Thoracic aorta (tissue), 2 donors: ENCODE data around the gene LDLRAD4. TPM values are rescaled to one million over a fixed set of nuclear protein-coding genes. Genes with fewer than 3 reads are reported as not detected.

ENCODE experiments used
- ATAC-seq: fragments of 150-250 bp; one replicate; pipeline ENCODE4 v1.8.0; 2017; ENCODE audit warnings: low read depth; ENCODE audit not compliant: insufficient number of reproducible peaks, low FRiP score
- DNase-seq: peaks from one replicate; pipeline ENCODE4 v3.0.0-alpha.2; 2020; ENCODE audit warnings: low spot score
- H3K27ac ChIP-seq, 2 donors: fragments of 200-600 bp; sonication (generic); 1 replicate in 1 of 2; 2 replicates in 1 of 2; pipeline ENCODE4 v1.5.1; 2016; ENCODE audit warnings: mild to moderate bottlenecking in 2 of 2, moderate library complexity in 2 of 2
- H3K27me3 ChIP-seq: fragments of 200-600 bp; sonication (generic); replicated peaks from 2 replicates; pipeline ENCODE4 v1.6.0; 2016; ENCODE audit warnings: mild to moderate bottlenecking; ENCODE audit not compliant: insufficient read depth
- H3K36me3 ChIP-seq: fragments of 200-600 bp; sonication (generic); one replicate; pipeline ENCODE4 v1.5.1; 2016
- H3K4me1 ChIP-seq, 2 donors: fragments of 200-600 bp; sonication (generic); 1 replicate in 1 of 2; 2 replicates in 1 of 2; pipeline versions ENCODE4 v1.5.1 to v1.6.0; 2016; ENCODE audit warnings: low read depth in 2 of 2, mild to moderate bottlenecking in 1 of 2; ENCODE audit not compliant: control insufficient read depth in 1 of 2
- H3K4me3 ChIP-seq: fragments of 200-600 bp; sonication (generic); 2 replicates; pipeline ENCODE4 v1.5.1; 2016; ENCODE audit warnings: mild to moderate bottlenecking
- H3K9me3 ChIP-seq: fragments of 200-600 bp; sonication (generic); 2 replicates; pipeline ENCODE4 v1.5.1; 2016
- CTCF ChIP-seq: fragments of 200-600 bp; sonication (generic); IDR thresholded peaks from one replicate; pipeline ENCODE4 v1.5.1; 2019; ENCODE audit warnings: antibody characterized with exemption
- total RNA-seq, 2 donors: library from RNA; depleted of rRNA; stranded (reverse); fragments of >200 nt; gene quantifications; one replicate each; pipeline versions ENCODE4 v1.1.0 to v1.2.3, GENCODE V29; 2016

Gene LDLRAD4
- total RNA-seq, 2 donors from 2014 or later = 98.4 to 135 TPM

DNA sequence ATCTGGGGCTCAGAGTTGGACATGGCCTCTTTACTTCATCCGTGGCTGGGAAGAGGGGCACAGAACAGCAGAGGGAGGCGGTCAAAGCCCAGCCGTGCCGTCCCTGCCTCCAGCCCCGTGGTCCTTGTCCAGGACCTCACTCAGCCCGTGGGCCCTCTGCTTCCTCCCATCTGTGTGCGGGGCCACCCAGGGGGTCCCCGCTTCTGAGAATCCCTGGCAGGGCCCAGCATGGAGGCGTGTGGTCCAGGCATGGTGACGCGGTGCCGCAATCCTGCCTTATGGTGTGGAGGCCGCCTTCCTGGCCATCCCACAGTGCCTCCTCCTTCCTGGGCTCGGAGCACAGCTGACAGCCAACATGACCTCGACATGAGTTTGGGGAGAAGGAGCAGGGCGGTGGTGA lies 275.2 kb downstream of the LDLRAD4 start:
- no peaks in the 10 kb centered on the region for H3K27me3 ChIP-seq
- no peaks in the 10 kb centered on the region for H3K9me3 ChIP-seq
- H3K4me3 ChIP-seq = no peak overlapping the region
- TF ChIP-seq CTCF = no peak
- DNase-seq (no peak), ATAC-seq (no peak)
- no peak overlapping the region for H3K27ac ChIP-seq
- peaks cover 0 to 12% of the 10 kb centered on the region in 2 donors for H3K4me1 ChIP-seq
- no peaks in the 10 kb centered on the region for H3K36me3 ChIP-seq

- peak; percentile 75 for ATAC-seq
- Histone ChIP-seq H3K4me1 (peaks cover 0 to 17% of the 10 kb centered on the region in 2 donors), H3K4me3 (peak overlapping the region; percentile 32), H3K27me3 (no peaks in the 10 kb centered on the region), H3K27ac (peak overlapping the region; percentile 51 to 71), H3K36me3 (no peaks in the 10 kb centered on the region), H3K9me3 (no peaks in the 10 kb centered on the region)
- TF ChIP-seq CTCF = no peak
- DNase-seq = no peak
Measured at GRCh38 chr18:13494871-13495445, 276.4 kb downstream of the LDLRAD4 start.

DNA sequence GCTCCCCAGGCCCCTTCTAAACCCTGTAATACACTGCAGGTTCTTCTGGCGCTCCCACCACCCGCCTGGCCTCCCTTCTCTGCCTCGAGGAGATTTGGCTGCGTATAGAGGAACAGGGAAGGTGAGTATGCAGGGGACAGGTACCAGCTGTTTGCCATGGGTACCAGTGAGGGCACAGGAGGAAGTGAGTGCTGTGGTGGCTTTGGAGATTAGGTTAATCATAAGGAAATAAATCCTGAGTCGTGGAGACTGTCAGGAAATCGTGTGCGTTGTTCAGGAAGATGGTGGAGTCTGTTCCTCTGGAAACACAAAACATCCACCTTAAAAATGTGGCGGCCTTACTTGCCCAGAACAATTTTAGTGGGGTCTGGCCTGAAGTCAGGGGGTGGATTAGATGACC lies 277.4 kb downstream of the LDLRAD4 start:
- no peak for TF ChIP-seq CTCF
- DNase-seq (no peak), ATAC-seq (no peak)
- no peaks in the 10 kb centered on the region for H3K9me3 ChIP-seq
- H3K27ac ChIP-seq = peak overlapping the region; percentile 51 to 71
- H3K27me3 ChIP-seq = no peaks in the 10 kb centered on the region
- H3K4me1 ChIP-seq = peaks cover 5 to 27% of the 10 kb centered on the region in 2 donors
- no peaks in the 10 kb centered on the region for H3K36me3 ChIP-seq
- no peak overlapping the region for H3K4me3 ChIP-seq

DNA sequence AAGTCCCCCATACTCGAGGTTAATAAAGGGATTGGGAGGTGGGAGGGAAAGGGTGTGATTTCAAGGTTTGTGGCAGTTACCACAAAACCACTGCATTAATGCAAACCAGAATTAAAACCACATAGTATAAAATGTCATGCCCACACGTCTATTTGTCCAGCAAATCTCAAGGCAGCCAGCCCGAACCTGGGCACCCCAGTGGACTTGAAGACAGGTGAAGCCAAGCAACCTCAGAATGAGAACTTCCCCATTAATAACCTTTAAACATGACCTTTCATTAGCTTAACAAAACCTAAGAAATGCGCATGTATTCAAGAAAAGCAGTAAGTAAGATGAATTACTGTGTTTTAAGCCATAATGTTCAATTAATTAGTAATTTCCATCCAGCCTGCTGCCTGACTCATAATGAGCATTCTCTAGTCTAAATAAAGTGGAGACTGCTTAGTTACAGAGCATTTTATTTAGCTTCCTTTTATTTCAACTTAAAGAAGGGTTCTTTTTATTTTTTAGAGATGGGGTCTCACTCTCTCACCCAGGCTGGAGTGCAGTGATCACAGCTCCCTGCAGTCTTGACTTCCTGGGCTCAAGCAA lies 278.2 kb downstream of the LDLRAD4 start:
- H3K27ac ChIP-seq = no peak overlapping the region
- H3K4me1 ChIP-seq = peaks cover 5 to 36% of the 10 kb centered on the region in 2 donors
- no peak for ATAC-seq
- no peaks in the 10 kb centered on the region for H3K36me3 ChIP-seq
- no peak for TF ChIP-seq CTCF
- no peaks in the 10 kb centered on the region for H3K27me3 ChIP-seq
- no peak for DNase-seq
- H3K9me3 ChIP-seq = no peaks in the 10 kb centered on the region
- H3K4me3 ChIP-seq = no peak overlapping the region

GRCh38 chr18:13499803-13500202 lies 281.2 kb downstream of the LDLRAD4 start:
- H3K4me3 ChIP-seq = peak overlapping the region; percentile 46
- ATAC-seq (no peak), DNase-seq (no peak)
- peaks cover 11 to 53% of the 10 kb centered on the region in 2 donors for H3K4me1 ChIP-seq
- H3K9me3 ChIP-seq = no peaks in the 10 kb centered on the region
- H3K27ac ChIP-seq = peak overlapping the region; percentile 80 to 87
- no peaks in the 10 kb centered on the region for H3K27me3 ChIP-seq
- no peaks in the 10 kb centered on the region for H3K36me3 ChIP-seq
- no peak for TF ChIP-seq CTCF
